ENCODE measurements around the gene PIPOX. TPM values are rescaled to one million over a fixed set of nuclear protein-coding genes. Genes with fewer than 3 reads are reported as not detected.

PIPOX gene
- total and polyA plus RNA-seq, 2 of the 8 experiments (the other 6 are each of a cell fraction or from before 2014, with no cell fraction given), result 57.2 to 99.6 TPM

DNA sequence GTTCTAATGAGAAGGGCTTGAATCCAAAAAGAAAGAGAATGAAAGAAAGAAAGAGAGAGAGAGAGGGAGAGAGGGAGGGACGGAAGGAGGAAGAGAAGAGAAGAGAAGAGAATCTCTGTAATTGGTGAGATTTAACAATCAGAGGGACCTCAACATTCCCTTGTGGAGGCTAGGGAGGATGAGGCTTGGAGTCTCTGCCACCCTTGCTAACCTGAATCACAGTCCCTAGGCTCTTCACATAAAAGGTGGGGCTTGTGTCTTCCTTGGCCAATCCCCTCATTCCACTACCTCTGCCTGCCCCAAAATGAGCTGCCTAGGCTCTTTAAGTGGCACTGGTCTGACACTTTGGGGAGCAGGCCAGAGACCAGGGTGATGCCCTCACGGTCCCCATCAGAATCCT, 30.1 kb downstream of the PIPOX start (continued):
- TF ChIP-seq POLR2A (IDR thresholded peaks at IDR 0.05; ENCODE audit: control extremely low read depth in 1 of 2, low read depth in 2 of 2, low read length in 2 of 2) (no peak), SIN3A (conservative IDR thresholded peaks at IDR 0.05 in 1 of 2, IDR thresholded peaks at IDR 0.05 in 1 of 2; ENCODE audit: low read depth in 1 of 2, low read length in 2 of 2) (no peak), KDM4A (IDR thresholded peaks at IDR 0.05; ENCODE audit: low read depth, low read length, severe bottlenecking) (no peak), KDM1A (IDR thresholded peaks at IDR 0.05; ENCODE audit: borderline replicate concordance, low read length) (no peak), GTF2F1 (IDR thresholded peaks at IDR 0.05; ENCODE audit: borderline replicate concordance, low read depth, low read length) (no peak)
